Esophagus squamous epithelium (tissue), 5 donors: ENCODE data around the gene CNBD2. TPM values are rescaled to one million over a fixed set of nuclear protein-coding genes. Genes with fewer than 3 reads are reported as not detected.
"Not testable (repeated sequence)": the region's sequence is repeated elsewhere in the genome, so short reads cannot be mapped to it uniquely, and the experiment has no call there.

Experiments
- DNase-seq: peaks from one replicate; lab custom pipeline; 2025; lab: John Stamatoyannopoulos, UW
- H3K27ac ChIP-seq, 4 donors: fragments of 200-600 bp; sonication (generic); one replicate each; pipeline ENCODE4 v1.5.1; 2016 to 2019; ENCODE audit warnings: mild to moderate bottlenecking in 1 of 4
- H3K27me3 ChIP-seq, 4 donors: fragments of 200-600 bp; sonication (generic); 1 replicate in 3 of 4; 2 replicates in 1 of 4; pipeline versions ENCODE4 v1.5.1 to v1.6.0; 2017 to 2021; ENCODE audit warnings: antibody characterized with exemption in 1 of 4
- H3K36me3 ChIP-seq, 3 donors: fragments of 200-600 bp; sonication (generic); one replicate each; pipeline ENCODE4 v1.5.1; 2016 to 2019
- H3K4me1 ChIP-seq, 3 donors: fragments of 200-600 bp; sonication (generic); one replicate each; pipeline ENCODE4 v1.5.1; 2017 to 2019
- H3K4me3 ChIP-seq, 4 donors: fragments of 200-600 bp; sonication (generic); 1 replicate in 3 of 4; 2 replicates in 1 of 4; pipeline ENCODE4 v1.5.1; 2016 to 2019; ENCODE audit warnings: mild to moderate bottlenecking in 2 of 4, moderate library complexity in 1 of 4
- H3K9me3 ChIP-seq, 3 donors: fragments of 200-600 bp; sonication (generic); one replicate each; pipeline ENCODE4 v1.5.1; 2016 to 2019
- CTCF ChIP-seq, 6 experiments: fragments of 450-650 bp in 4 of 6; fragments of 200-600 bp in 2 of 6; sonication (generic) in 2 of 6; IDR thresholded peaks; one replicate each; pipeline ENCODE4 v1.5.1; 2016 to 2019; ENCODE audit warnings: antibody characterized with exemption in 6 of 6, mild to moderate bottlenecking in 4 of 6, moderate library complexity in 4 of 6
- POLR2A ChIP-seq, 4 donors: fragments of 450-650 bp; IDR thresholded peaks; one replicate each; pipeline ENCODE4 v1.6.1; 2017; ENCODE audit warnings: antibody characterized with exemption in 4 of 4, mild to moderate bottlenecking in 4 of 4, moderate library complexity in 3 of 4
- WGBS, 2 donors: methylation state at CpG; one replicate each; pipeline ENCODE4 v1.1.5; 2018; 5-methylcytosine and 5-hydroxymethylcytosine counted together
- intact Hi-C: fragments of 100-400 bp; cut with DNase I; formaldehyde crosslinking; loops from one replicate; pipeline ENCODE4 v1.15.0; 2022
- total RNA-seq, 4 donors: library from RNA; depleted of rRNA; stranded (reverse); fragments of >200 nt; gene quantifications; one replicate each; pipeline ENCODE4 v1.1.0, GENCODE V29; 2016
- donor health status: DM: yes; HTN: yes; CAD: no.

The CNBD2 gene
- total RNA-seq, 4 donors from 2014 or later: 4.0 to 15.3 (median 4.6) TPM

GRCh38 chr20:35941620-35942019, 26.8 kb upstream of the CNBD2 start:
- no peaks in the 10 kb centered on the region for H3K27me3 ChIP-seq
- no peak for DNase-seq
- no peak overlapping the region for H3K27ac ChIP-seq
- H3K4me3 ChIP-seq: no peak overlapping the region
- TF ChIP-seq CTCF (IDR thresholded peaks at IDR 0.05) (no peak), POLR2A (IDR thresholded peaks at IDR 0.05) (no peak)
- WGBS, 2 donors: 92 to 97% methylated on average over 2 of the region's 2 CpGs
- intact Hi-C loops: no loop called here
- H3K36me3 ChIP-seq: peaks cover 6 to 98% (median 20%) of the 10 kb centered on the region in 3 donors
- H3K9me3 ChIP-seq: no peaks in the 10 kb centered on the region
- H3K4me1 ChIP-seq: no peaks in the 10 kb centered on the region

- intact Hi-C loops: no loop called here
- Histone ChIP-seq H3K4me1 (no peaks in the 10 kb centered on the region), H3K27me3 (no peaks in the 10 kb centered on the region), H3K27ac (no peak overlapping the region), H3K4me3 (no peak overlapping the region), H3K36me3 (peaks cover 6 to 100% (median 20%) of the 10 kb centered on the region in 3 donors), H3K9me3 (no peaks in the 10 kb centered on the region)
- no peak for DNase-seq
- 59 to 63% methylated on average over 2 of the region's 2 CpGs for WGBS, 2 donors
- TF ChIP-seq CTCF (IDR thresholded peaks at IDR 0.05) (no peak), POLR2A (IDR thresholded peaks at IDR 0.05) (no peak)
Measured at GRCh38 chr20:35942243-35942642, 26.1 kb upstream of the CNBD2 start.

GRCh38 chr20:35947489-35947888, 20.9 kb upstream of the CNBD2 start:
- peak in 1 of 6 experiments; percentile 46 for TF ChIP-seq CTCF (IDR thresholded peaks at IDR 0.05)
- TF ChIP-seq POLR2A (IDR thresholded peaks at IDR 0.05): no peak
- peaks cover 0 to 75% (median 6%) of the 10 kb centered on the region in 3 donors for H3K36me3 ChIP-seq
- H3K4me1 ChIP-seq: peaks cover 2 to 9% (median 6%) of the 10 kb centered on the region in 3 donors
- DNase-seq: no peak
- H3K9me3 ChIP-seq: no peaks in the 10 kb centered on the region
- 64 to 70% methylated on average over 7 to 8 of the region's 9 CpGs for WGBS, 2 donors
- intact Hi-C loops: no loop called here
- no peaks in the 10 kb centered on the region for H3K27me3 ChIP-seq
- H3K27ac ChIP-seq: no peak overlapping the region
- no peak overlapping the region for H3K4me3 ChIP-seq

GRCh38 chr20:35947907-35948306, 20.5 kb upstream of the CNBD2 start:
- H3K36me3 ChIP-seq: peaks cover 0 to 70% (median 3%) of the 10 kb centered on the region in 3 donors
- no peaks in the 10 kb centered on the region for H3K27me3 ChIP-seq
- intact Hi-C loops: no loop called here
- no peaks in the 10 kb centered on the region for H3K9me3 ChIP-seq
- H3K4me3 ChIP-seq: no peak overlapping the region
- peaks cover 6 to 13% (median 10%) of the 10 kb centered on the region in 3 donors for H3K4me1 ChIP-seq
- WGBS, 2 donors: 64 to 82% methylated on average over 2 of the region's 2 CpGs
- no peak overlapping the region for H3K27ac ChIP-seq
- no peak for TF ChIP-seq CTCF (IDR thresholded peaks at IDR 0.05)
- TF ChIP-seq POLR2A (IDR thresholded peaks at IDR 0.05): no peak
- DNase-seq: no peak

- Histone ChIP-seq H3K4me3 (no peak overlapping the region), H3K4me1 (peaks cover 13 to 22% (median 15%) of the 10 kb centered on the region in 3 donors), H3K36me3 (peaks cover 0 to 49% (median 3%) of the 10 kb centered on the region in 3 donors), H3K9me3 (no peaks in the 10 kb centered on the region), H3K27me3 (no peaks in the 10 kb centered on the region), H3K27ac (no peak overlapping the region)
- no peak for TF ChIP-seq POLR2A (IDR thresholded peaks at IDR 0.05)
- TF ChIP-seq CTCF (IDR thresholded peaks at IDR 0.05): no peak
- intact Hi-C loops: no loop called here
- DNase-seq: no peak
- WGBS, 2 donors: 92 to 93% methylated on average over 7 of the region's 7 CpGs
Measured at GRCh38 chr20:35950093-35950492, 18.3 kb upstream of the CNBD2 start.

- Histone ChIP-seq H3K36me3 (peaks cover 0 to 29% (median 3%) of the 10 kb centered on the region in 3 donors), H3K27ac (peak overlapping the region in 1 of 4 donors; percentile 97), H3K4me1 (peaks cover 13 to 40% (median 15%) of the 10 kb centered on the region in 3 donors)
- H3K4me3 ChIP-seq, H3K9me3 ChIP-seq, DNase-seq, intact Hi-C loops, H3K27me3 ChIP-seq: not testable (repeated sequence)
- WGBS, 2 donors: 94 to 96% methylated on average over 12 to 14 of the region's 14 CpGs
Measured at GRCh38 chr20:35952080-35952479, 16.3 kb upstream of the CNBD2 start.
